Panc1 (cell line): ENCODE results near the gene VAC14. TPM values are rescaled to one million over a fixed set of nuclear protein-coding genes. Genes with fewer than 3 reads are reported as not detected.

Source experiments
- ATAC-seq: fragments of 200-7000 bp; cut with Tn5 transposase; 2 replicates; pipeline ENCODE4 v1.9.1; 2020; ENCODE audit warnings: mild to moderate bottlenecking, moderate library complexity
- BruUV-seq: library from RNA; stranded (reverse); fragments of 400-500 nt; replicated peaks from 2 replicates; lab custom pipeline; 2021; lab: Mats Ljungman, UMichigan
- CTCF ChIA-PET: fragments of 300-600 bp; sonication (Branson Sonifier 250); formaldehyde crosslinking; loops from one replicate; lab custom pipeline; 2022; ENCODE audit warnings: antibody characterized with exemption; lab: Charles Lee
- POLR2A ChIA-PET: fragments of 300-600 bp; sonication (Branson Sonifier 250); formaldehyde crosslinking; loops from one replicate; lab custom pipeline; 2022; ENCODE audit warnings: antibody characterized with exemption; lab: Charles Lee
- DNase-seq: peaks from one replicate; pipeline ENCODE4 v3.0.0-alpha.2; 2010; ENCODE audit warnings: low read depth, low spot score
- H3K27ac ChIP-seq: 2 replicates; pipeline ENCODE4 v1.5.1; 2011; ENCODE audit warnings: mild to moderate bottlenecking, low read length, inconsistent platforms
- H3K27me3 ChIP-seq: fragments of 200-500 bp; sonication (Bioruptor generic); 2 replicates; pipeline ENCODE4 v1.6.0; 2014; ENCODE audit warnings: low read length, inconsistent platforms; ENCODE audit not compliant: control insufficient read depth, insufficient read depth
- H3K36me3 ChIP-seq: fragments of 200-500 bp; sonication (Bioruptor generic); 2 replicates; pipeline ENCODE4 v1.5.1; 2014; ENCODE audit warnings: inconsistent platforms, mild to moderate bottlenecking, low read length, moderate library complexity; ENCODE audit not compliant: control insufficient read depth, insufficient read depth
- H3K4me1 ChIP-seq: 2 replicates; pipeline ENCODE4 v1.5.1; 2011; ENCODE audit warnings: inconsistent platforms, mild to moderate bottlenecking, low read length, moderate library complexity; ENCODE audit not compliant: control insufficient read depth, insufficient read depth
- H3K4me3 ChIP-seq, 2 experiments: 2 replicates each; pipeline ENCODE4 v1.5.1; 2011 to 2012; ENCODE audit warnings: low read depth in 2 of 2, low read length in 2 of 2, mild to moderate bottlenecking in 2 of 2, inconsistent platforms in 1 of 2, moderate library complexity in 1 of 2
- H3K9me3 ChIP-seq: fragments of 200-500 bp; sonication (Bioruptor generic); 2 replicates; pipeline ENCODE4 v1.5.1; 2014; ENCODE audit warnings: low read depth, mild to moderate bottlenecking, inconsistent platforms, low read length, moderate library complexity; ENCODE audit not compliant: control insufficient read depth, insufficient read depth
- POLR2AphosphoS5 ChIP-seq: IDR thresholded peaks from 2 replicates; pipeline ENCODE4 v1.6.1; 2012; ENCODE audit warnings: mild to moderate bottlenecking, low read depth, low read length, moderate library complexity
- SIN3A ChIP-seq: IDR thresholded peaks from 2 replicates; pipeline ENCODE4 v1.6.1; 2012; ENCODE audit warnings: low read depth, mild to moderate bottlenecking, low read length, moderate library complexity, borderline replicate concordance; ENCODE audit not compliant: insufficient read depth
- TCF7L2 ChIP-seq: IDR thresholded peaks from 2 replicates; pipeline ENCODE4 v1.6.1; 2011; ENCODE audit warnings: mild to moderate bottlenecking, low read depth, low read length, inconsistent platforms
- in situ Hi-C: cut with HindIII; loops from 2 replicates; pipeline ENCODE4 v1.10.0; 2016; ENCODE audit warnings: low sequenced_read_pairs, low pct_unique_long_range_greater_than_20kb
- intact Hi-C: fragments of 100-400 bp; cut with micrococcal nuclease; formaldehyde crosslinking; loops from one replicate; pipeline ENCODE4 v1.10.0; 2022; ENCODE audit not compliant: unreplicated experiment
- total RNA-seq: library from RNA; stranded (reverse); gene quantifications from one replicate; pipeline ENCODE4 v1.2.1, GENCODE V29; 2021; ENCODE audit not compliant: unreplicated experiment
- TF ChIP-seq, protein P1 (sequence below): fragments of 450-650 bp; IDR thresholded peaks from 2 replicates; pipeline ENCODE4 v1.5.1; 2017; ENCODE audit warnings: mild to moderate bottlenecking
- TF ChIP-seq, protein P2 (sequence below), 2 experiments: IDR thresholded peaks; 2 replicates each; pipeline ENCODE4 v1.6.1; 2011 to 2012; ENCODE audit warnings: low read depth in 2 of 2, control low read depth in 1 of 2, low read length in 1 of 2, mild to moderate bottlenecking in 1 of 2, moderate library complexity in 1 of 2; ENCODE audit not compliant: insufficient read depth in 1 of 2

VAC14 gene
- total RNA-seq, 1 experiment from 2014 or later, result 37.9 TPM

DNA sequence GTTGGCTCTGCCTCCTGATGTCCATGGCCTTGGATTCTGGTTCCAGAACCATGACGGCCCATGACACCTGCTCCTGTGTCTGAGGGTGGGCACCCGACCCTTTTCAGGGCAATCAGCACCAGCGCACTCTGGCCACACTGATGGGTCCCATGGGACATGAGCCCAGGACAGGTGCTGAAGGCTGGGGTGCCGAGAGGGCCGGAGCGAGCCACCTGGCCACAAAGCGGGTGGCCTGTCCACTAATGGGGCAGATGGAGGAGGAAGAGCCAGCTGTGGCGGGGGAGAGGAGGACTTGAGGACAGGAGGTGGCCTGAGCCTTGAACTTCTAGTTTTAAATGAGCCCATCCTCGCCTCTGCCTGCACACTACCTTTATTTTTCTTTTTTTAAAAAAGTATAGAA, 83.9 kb downstream of the VAC14 start:
- Histone ChIP-seq H3K9me3 (no peaks in the 10 kb centered on the region), H3K36me3 (no peaks in the 10 kb centered on the region), H3K4me1 (no peaks in the 10 kb centered on the region; the same call in 1 of the 2 replicates), H3K4me3 (no peak overlapping the region), H3K27me3 (no peaks in the 10 kb centered on the region), H3K27ac (no peak overlapping the region)
- in situ Hi-C loops, result no loop called here
- no TSS peak for BruUV-seq
- ChIA-PET POLR2A (no interaction called here), CTCF (no interaction called here)
- intact Hi-C loops, result no loop called here
- TF ChIP-seq SIN3A, result no peak
- TF ChIP-seq, protein P1, sequence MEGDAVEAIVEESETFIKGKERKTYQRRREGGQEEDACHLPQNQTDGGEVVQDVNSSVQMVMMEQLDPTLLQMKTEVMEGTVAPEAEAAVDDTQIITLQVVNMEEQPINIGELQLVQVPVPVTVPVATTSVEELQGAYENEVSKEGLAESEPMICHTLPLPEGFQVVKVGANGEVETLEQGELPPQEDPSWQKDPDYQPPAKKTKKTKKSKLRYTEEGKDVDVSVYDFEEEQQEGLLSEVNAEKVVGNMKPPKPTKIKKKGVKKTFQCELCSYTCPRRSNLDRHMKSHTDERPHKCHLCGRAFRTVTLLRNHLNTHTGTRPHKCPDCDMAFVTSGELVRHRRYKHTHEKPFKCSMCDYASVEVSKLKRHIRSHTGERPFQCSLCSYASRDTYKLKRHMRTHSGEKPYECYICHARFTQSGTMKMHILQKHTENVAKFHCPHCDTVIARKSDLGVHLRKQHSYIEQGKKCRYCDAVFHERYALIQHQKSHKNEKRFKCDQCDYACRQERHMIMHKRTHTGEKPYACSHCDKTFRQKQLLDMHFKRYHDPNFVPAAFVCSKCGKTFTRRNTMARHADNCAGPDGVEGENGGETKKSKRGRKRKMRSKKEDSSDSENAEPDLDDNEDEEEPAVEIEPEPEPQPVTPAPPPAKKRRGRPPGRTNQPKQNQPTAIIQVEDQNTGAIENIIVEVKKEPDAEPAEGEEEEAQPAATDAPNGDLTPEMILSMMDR, result no peak
- TF ChIP-seq POLR2AphosphoS5, result no peak
- TF ChIP-seq TCF7L2, result no peak
- TF ChIP-seq, protein P2, sequence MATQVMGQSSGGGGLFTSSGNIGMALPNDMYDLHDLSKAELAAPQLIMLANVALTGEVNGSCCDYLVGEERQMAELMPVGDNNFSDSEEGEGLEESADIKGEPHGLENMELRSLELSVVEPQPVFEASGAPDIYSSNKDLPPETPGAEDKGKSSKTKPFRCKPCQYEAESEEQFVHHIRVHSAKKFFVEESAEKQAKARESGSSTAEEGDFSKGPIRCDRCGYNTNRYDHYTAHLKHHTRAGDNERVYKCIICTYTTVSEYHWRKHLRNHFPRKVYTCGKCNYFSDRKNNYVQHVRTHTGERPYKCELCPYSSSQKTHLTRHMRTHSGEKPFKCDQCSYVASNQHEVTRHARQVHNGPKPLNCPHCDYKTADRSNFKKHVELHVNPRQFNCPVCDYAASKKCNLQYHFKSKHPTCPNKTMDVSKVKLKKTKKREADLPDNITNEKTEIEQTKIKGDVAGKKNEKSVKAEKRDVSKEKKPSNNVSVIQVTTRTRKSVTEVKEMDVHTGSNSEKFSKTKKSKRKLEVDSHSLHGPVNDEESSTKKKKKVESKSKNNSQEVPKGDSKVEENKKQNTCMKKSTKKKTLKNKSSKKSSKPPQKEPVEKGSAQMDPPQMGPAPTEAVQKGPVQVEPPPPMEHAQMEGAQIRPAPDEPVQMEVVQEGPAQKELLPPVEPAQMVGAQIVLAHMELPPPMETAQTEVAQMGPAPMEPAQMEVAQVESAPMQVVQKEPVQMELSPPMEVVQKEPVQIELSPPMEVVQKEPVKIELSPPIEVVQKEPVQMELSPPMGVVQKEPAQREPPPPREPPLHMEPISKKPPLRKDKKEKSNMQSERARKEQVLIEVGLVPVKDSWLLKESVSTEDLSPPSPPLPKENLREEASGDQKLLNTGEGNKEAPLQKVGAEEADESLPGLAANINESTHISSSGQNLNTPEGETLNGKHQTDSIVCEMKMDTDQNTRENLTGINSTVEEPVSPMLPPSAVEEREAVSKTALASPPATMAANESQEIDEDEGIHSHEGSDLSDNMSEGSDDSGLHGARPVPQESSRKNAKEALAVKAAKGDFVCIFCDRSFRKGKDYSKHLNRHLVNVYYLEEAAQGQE (IDR thresholded peaks at IDR 0.05; ENCODE audit: insufficient read depth in 1 of 2, low read depth in 2 of 2, low read length in 1 of 2), result no peak
- ATAC-seq, result no peak
- no peak for DNase-seq

DNA sequence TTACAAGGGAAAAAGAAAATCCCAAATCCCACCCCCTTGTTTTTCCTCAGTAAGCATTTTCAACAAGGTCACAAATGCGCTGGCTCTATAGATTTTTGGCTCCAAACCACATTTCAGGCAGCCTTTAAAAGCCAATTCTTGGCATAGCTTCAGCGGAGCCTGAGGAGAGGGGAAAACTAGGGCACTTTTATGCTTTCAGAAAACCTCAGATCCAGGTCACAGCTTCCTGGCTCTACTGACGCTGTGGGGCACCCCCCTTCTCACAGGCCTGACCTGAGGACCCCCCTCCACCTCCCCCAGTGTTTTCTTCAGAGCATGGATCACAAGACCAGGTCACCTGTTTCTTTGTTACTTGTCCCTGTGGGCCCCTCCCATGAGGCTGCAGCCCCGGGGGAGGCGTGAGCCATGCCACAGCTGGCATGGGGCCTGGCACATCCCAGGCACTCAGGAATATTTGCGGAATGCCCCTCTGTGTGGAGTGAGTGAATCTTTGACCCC, 85.0 kb downstream of the VAC14 start:
- intact Hi-C loops, result no loop called here

More for the DNA sequence above, 85.0 kb downstream of the VAC14 start:
- no TSS peak for BruUV-seq
- no peaks in the 10 kb centered on the region for H3K36me3 ChIP-seq
- TF ChIP-seq, protein P1, result no peak
- no peak for TF ChIP-seq SIN3A
- TF ChIP-seq, protein P2 (IDR thresholded peaks at IDR 0.05; ENCODE audit: insufficient read depth in 1 of 2, low read depth in 2 of 2, low read length in 1 of 2), result no peak
- no peak for TF ChIP-seq TCF7L2
- no peak for TF ChIP-seq POLR2AphosphoS5
- no peak for ATAC-seq
- ChIA-PET CTCF (no interaction called here), POLR2A (no interaction called here)
- no peak overlapping the region for H3K4me3 ChIP-seq
- H3K27ac ChIP-seq, result no peak overlapping the region
- in situ Hi-C loops, result no loop called here
- no peak for DNase-seq
- H3K27me3 ChIP-seq, result no peaks in the 10 kb centered on the region
- no peaks in the 10 kb centered on the region for H3K9me3 ChIP-seq
- no peaks in the 10 kb centered on the region; the same call in 1 of the 2 replicates for H3K4me1 ChIP-seq
